CD14-positive monocyte (primary cell): ENCODE measurements around the gene C17orf67. TPM values are rescaled to one million over a fixed set of nuclear protein-coding genes. Genes with fewer than 3 reads are reported as not detected.

Experiments used
- DNase-seq, 3 donors: peaks; one replicate each; pipeline ENCODE4 v3.0.0-alpha.2; 2011 to 2022
- H2AFZ ChIP-seq: 2 replicates; pipeline ENCODE4 v1.6.0; 2012; ENCODE audit warnings: mild to moderate bottlenecking, low read depth, low read length, inconsistent platforms; ENCODE audit not compliant: insufficient read depth, poor library complexity, severe bottlenecking
- H3K27ac ChIP-seq, 2 donors: 1 replicate in 1 of 2; 2 replicates in 1 of 2; pipeline ENCODE4 v1.5.1; 2012 to 2013; ENCODE audit warnings: low read length in 2 of 2, control low read depth in 1 of 2, inconsistent platforms in 1 of 2, low read depth in 1 of 2, mild to moderate bottlenecking in 1 of 2
- H3K27me3 ChIP-seq, 2 donors: one replicate each; pipeline versions ENCODE4 v1.6.0 to v1.6.1; 2011 to 2013; ENCODE audit warnings: low read length in 2 of 2; ENCODE audit not compliant: control insufficient read depth in 2 of 2, insufficient read depth in 2 of 2
- H3K36me3 ChIP-seq, 2 donors: replicated peaks in 1 of 2; 1 replicate in 1 of 2; 2 replicates in 1 of 2; pipeline versions ENCODE4 v1.5.1 to v1.6.1; 2012 to 2013; ENCODE audit warnings: low read length in 2 of 2, control low read depth in 1 of 2, inconsistent platforms in 1 of 2, mild to moderate bottlenecking in 1 of 2; ENCODE audit not compliant: insufficient read depth in 2 of 2, control insufficient read depth in 1 of 2
- H3K4me1 ChIP-seq, 2 donors: 1 replicate in 1 of 2; 2 replicates in 1 of 2; pipeline versions ENCODE4 v1.5.1 to v1.6.1; 2012 to 2013; ENCODE audit warnings: low read length in 2 of 2, control low read depth in 1 of 2, inconsistent platforms in 1 of 2, mild to moderate bottlenecking in 1 of 2, moderate library complexity in 1 of 2; ENCODE audit not compliant: insufficient read depth in 2 of 2, control insufficient read depth in 1 of 2
- H3K4me2 ChIP-seq: replicated peaks from 2 replicates; pipeline ENCODE3; 2012; ENCODE audit warnings: low read length, moderate library complexity, mild to moderate bottlenecking; ENCODE audit not compliant: poor library complexity, severe bottlenecking; ENCODE audit errors: extremely low read depth
- H3K4me3 ChIP-seq, 3 experiments: fragments of 200-600 bp in 1 of 3; sonication (generic) in 1 of 3; replicated peaks in 1 of 3; 1 replicate in 2 of 3; 2 replicates in 1 of 3; pipeline ENCODE4 v1.5.1; 2011 to 2013; ENCODE audit warnings: low read length in 3 of 3, mild to moderate bottlenecking in 3 of 3, control low read depth in 2 of 3, low read depth in 2 of 3, inconsistent platforms in 1 of 3, moderate library complexity in 1 of 3
- H3K79me2 ChIP-seq: 2 replicates; pipeline ENCODE4 v1.6.0; 2012; ENCODE audit warnings: mild to moderate bottlenecking, control low read depth, inconsistent platforms, low read length, moderate library complexity; ENCODE audit not compliant: insufficient read depth
- H3K9ac ChIP-seq: 2 replicates; pipeline ENCODE4 v1.6.0; 2017; ENCODE audit warnings: low read length, mild to moderate bottlenecking; ENCODE audit not compliant: insufficient read depth, poor library complexity, severe bottlenecking
- H3K9me3 ChIP-seq, 2 donors: replicated peaks in 1 of 2; 1 replicate in 1 of 2; 2 replicates in 1 of 2; pipeline versions ENCODE4 v1.5.1 to v1.6.1; 2012 to 2013; ENCODE audit warnings: low read length in 2 of 2, control low read depth in 1 of 2; ENCODE audit not compliant: control insufficient read depth in 1 of 2, insufficient read depth in 1 of 2
- H4K20me1 ChIP-seq: 2 replicates; pipeline ENCODE4 v1.6.0; 2012; ENCODE audit warnings: mild to moderate bottlenecking, low read length, control low read depth, moderate library complexity; ENCODE audit not compliant: insufficient read depth
- H3K27ac Mint-ChIP-seq, 7 donors: one replicate each; pipeline ENCODE4 v1.8.0; 2020; ENCODE audit warnings: mild to moderate bottlenecking in 7 of 7, mixed read lengths in 7 of 7, moderate library complexity in 6 of 7, inconsistent platforms in 2 of 7
- H3K27me3 Mint-ChIP-seq, 3 donors: one replicate each; pipeline ENCODE4 v1.8.0; 2021 to 2022; ENCODE audit warnings: low read depth in 3 of 3, mild to moderate bottlenecking in 3 of 3, mixed read lengths in 3 of 3, moderate library complexity in 3 of 3, inconsistent platforms in 1 of 3
- H3K36me3 Mint-ChIP-seq, 2 donors: one replicate each; pipeline ENCODE4 v1.8.0; 2020; ENCODE audit warnings: mixed read lengths in 2 of 2, inconsistent platforms in 1 of 2, mild to moderate bottlenecking in 1 of 2
- H3K4me1 Mint-ChIP-seq: one replicate; pipeline ENCODE4 v1.8.0; 2020; ENCODE audit warnings: mild to moderate bottlenecking, mixed read lengths
- H3K4me3 Mint-ChIP-seq, 2 donors: one replicate each; pipeline ENCODE4 v1.8.0; 2020; ENCODE audit warnings: mild to moderate bottlenecking in 2 of 2, mixed read lengths in 2 of 2, moderate library complexity in 1 of 2
- H3K9me3 Mint-ChIP-seq, 7 donors: one replicate each; pipeline ENCODE4 v1.8.0; 2020 to 2022; ENCODE audit warnings: mixed read lengths in 7 of 7, mild to moderate bottlenecking in 6 of 7, moderate library complexity in 6 of 7, inconsistent platforms in 2 of 7
- WGBS: methylation state at CpG from one replicate; pipeline ENCODE4 v1.1.5; 2013; ENCODE audit warnings: missing lambda C conversion rate; ENCODE audit not compliant: insufficient coverage; 5-methylcytosine and 5-hydroxymethylcytosine counted together
- intact Hi-C, 2 donors: fragments of 100-400 bp; cut with micrococcal nuclease; formaldehyde crosslinking; loops; one replicate each; pipeline versions ENCODE4 v1.15.0 to v1.15.1; 2023
- polyA plus RNA-seq, 3 donors: library from polyadenylated mRNA; depleted of rRNA in 1 of 3; unstranded in 2 of 3; stranded (reverse) in 1 of 3; fragments of 300-500 nt in 2 of 3; fragments of >200 nt in 1 of 3; fragmentation: Illumina TruSeq in 2 of 3; gene quantifications; 1 replicate in 2 of 3; 2 replicates in 1 of 3; pipeline ENCODE4 v1.2.3, GENCODE V29; 2012 to 2021
- TF ChIP-seq, protein P1 (sequence below): fragments of 200-600 bp; IDR thresholded peaks from one replicate; pipeline ENCODE4 v1.8.0; 2022; ENCODE audit warnings: antibody characterized with exemption, mild to moderate bottlenecking

C17orf67 gene
- polyA plus RNA-seq, 3 donors = 0.56 to 0.57 (median 0.56) TPM

DNA sequence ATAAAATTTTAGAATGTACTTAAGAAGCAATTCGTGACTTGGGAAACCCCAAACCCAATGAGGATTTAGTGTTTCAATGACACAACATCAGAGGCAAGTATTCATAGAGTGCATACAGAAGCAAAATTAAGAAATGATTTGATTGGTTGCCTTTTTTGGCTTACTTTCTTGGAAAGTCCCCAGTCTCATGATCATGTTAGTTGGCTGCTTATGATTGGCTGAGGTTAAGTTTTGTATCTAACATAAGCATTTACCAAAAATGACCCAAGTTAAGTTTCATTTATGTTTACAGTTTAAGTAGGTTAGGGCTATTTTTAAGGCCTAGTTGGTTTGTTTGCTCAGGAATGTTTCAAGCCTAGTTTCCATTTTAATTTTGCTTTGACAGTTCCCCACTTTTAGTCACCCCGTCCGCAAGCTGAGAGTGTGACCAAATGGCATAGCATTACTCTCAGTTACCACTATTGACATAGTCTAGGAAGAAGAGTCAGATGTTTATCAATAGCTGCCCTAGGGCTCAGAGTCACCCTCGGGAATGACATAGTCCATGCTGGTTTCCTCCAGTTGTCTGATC, 36.4 kb upstream of the C17orf67 start:
- Mint-ChIP-seq H3K27me3 (peaks cover 0 to 6% (median 2%) of the 10 kb centered on the region in 3 donors), H3K4me3 (no peak overlapping the region)

DNA sequence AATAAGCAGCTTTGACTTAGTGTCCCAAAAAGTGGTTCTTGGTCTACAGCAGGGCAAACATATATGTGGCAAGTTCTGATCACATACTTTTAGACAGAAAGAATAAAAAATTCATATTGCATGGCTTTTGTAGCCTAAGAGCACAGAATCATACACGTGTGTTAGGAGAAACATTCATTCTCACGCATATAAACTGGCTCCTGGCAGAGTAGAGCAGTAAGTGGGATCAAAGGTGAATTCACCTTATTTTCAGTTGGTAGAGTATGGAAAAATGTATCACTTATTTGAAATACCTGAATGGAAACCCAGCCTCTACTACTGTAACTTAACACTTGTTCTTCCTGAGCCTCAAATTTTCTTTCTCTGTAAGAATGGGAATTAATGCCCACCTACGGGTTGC, 35.0 kb upstream of the C17orf67 start:
- intact Hi-C loops = no loop called here
- Mint-ChIP-seq H3K9me3 (no peaks in the 10 kb centered on the region), H3K36me3 (peaks cover 0 to 5% of the 10 kb centered on the region in 2 donors), H3K4me1 (peaks cover 3% of the 10 kb centered on the region), H3K27me3 (peaks cover 0 to 6% (median 2%) of the 10 kb centered on the region in 3 donors), H3K4me3 (no peak overlapping the region), H3K27ac (no peak overlapping the region)
- no peak overlapping the region for H3K4me2 ChIP-seq
- no peak for DNase-seq
- no peaks in the 10 kb centered on the region for H3K4me1 ChIP-seq
- no peaks in the 10 kb centered on the region for H4K20me1 ChIP-seq
- TF ChIP-seq, protein P1, sequence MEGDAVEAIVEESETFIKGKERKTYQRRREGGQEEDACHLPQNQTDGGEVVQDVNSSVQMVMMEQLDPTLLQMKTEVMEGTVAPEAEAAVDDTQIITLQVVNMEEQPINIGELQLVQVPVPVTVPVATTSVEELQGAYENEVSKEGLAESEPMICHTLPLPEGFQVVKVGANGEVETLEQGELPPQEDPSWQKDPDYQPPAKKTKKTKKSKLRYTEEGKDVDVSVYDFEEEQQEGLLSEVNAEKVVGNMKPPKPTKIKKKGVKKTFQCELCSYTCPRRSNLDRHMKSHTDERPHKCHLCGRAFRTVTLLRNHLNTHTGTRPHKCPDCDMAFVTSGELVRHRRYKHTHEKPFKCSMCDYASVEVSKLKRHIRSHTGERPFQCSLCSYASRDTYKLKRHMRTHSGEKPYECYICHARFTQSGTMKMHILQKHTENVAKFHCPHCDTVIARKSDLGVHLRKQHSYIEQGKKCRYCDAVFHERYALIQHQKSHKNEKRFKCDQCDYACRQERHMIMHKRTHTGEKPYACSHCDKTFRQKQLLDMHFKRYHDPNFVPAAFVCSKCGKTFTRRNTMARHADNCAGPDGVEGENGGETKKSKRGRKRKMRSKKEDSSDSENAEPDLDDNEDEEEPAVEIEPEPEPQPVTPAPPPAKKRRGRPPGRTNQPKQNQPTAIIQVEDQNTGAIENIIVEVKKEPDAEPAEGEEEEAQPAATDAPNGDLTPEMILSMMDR = no peak
- no peak overlapping the region for H3K4me3 ChIP-seq
- no peaks in the 10 kb centered on the region for H3K27me3 ChIP-seq
- H2AFZ ChIP-seq = no peak overlapping the region
- no peaks in the 10 kb centered on the region for H3K9me3 ChIP-seq
- H3K27ac ChIP-seq = no peak overlapping the region
- no peak overlapping the region for H3K9ac ChIP-seq
- H3K36me3 ChIP-seq = no peaks in the 10 kb centered on the region
- WGBS = 100% methylated on average over 1 of the region's 3 CpGs
- H3K79me2 ChIP-seq = no peaks in the 10 kb centered on the region

More for the DNA sequence above, 36.4 kb upstream of the C17orf67 start:
- Histone ChIP-seq H3K27me3 (no peaks in the 10 kb centered on the region), H2AFZ (no peak overlapping the region), H3K9me3 (no peaks in the 10 kb centered on the region), H3K27ac (no peak overlapping the region), H3K9ac (no peak overlapping the region), H4K20me1 (no peaks in the 10 kb centered on the region), H3K36me3 (no peaks in the 10 kb centered on the region), H3K4me3 (no peak overlapping the region), H3K4me1 (no peaks in the 10 kb centered on the region), H3K79me2 (no peaks in the 10 kb centered on the region), H3K4me2 (no peak overlapping the region)
- intact Hi-C loops = no loop called here
- H3K4me1 Mint-ChIP-seq = peaks cover 3% of the 10 kb centered on the region
- no peaks in the 10 kb centered on the region for H3K36me3 Mint-ChIP-seq
- WGBS = 60% methylated on average over 1 of the region's 4 CpGs
- H3K27ac Mint-ChIP-seq = peak overlapping the region in 1 of 7 donors; percentile 41
- H3K9me3 Mint-ChIP-seq = no peaks in the 10 kb centered on the region
- TF ChIP-seq, protein P1 = no peak
- no peak for DNase-seq
